Measurements from ENCODE around the gene USP8.

- no peak for TF ChIP-seq EZH2 (IDR thresholded peaks at IDR 0.05; ENCODE audit: borderline replicate concordance, insufficient read depth, low read depth, low read length, poor library complexity, severe bottlenecking)
- TF ChIP-seq, protein P1, sequence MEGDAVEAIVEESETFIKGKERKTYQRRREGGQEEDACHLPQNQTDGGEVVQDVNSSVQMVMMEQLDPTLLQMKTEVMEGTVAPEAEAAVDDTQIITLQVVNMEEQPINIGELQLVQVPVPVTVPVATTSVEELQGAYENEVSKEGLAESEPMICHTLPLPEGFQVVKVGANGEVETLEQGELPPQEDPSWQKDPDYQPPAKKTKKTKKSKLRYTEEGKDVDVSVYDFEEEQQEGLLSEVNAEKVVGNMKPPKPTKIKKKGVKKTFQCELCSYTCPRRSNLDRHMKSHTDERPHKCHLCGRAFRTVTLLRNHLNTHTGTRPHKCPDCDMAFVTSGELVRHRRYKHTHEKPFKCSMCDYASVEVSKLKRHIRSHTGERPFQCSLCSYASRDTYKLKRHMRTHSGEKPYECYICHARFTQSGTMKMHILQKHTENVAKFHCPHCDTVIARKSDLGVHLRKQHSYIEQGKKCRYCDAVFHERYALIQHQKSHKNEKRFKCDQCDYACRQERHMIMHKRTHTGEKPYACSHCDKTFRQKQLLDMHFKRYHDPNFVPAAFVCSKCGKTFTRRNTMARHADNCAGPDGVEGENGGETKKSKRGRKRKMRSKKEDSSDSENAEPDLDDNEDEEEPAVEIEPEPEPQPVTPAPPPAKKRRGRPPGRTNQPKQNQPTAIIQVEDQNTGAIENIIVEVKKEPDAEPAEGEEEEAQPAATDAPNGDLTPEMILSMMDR (IDR thresholded peaks at IDR 0.05) = no peak
These were observed 9.6 kb upstream of the USP8 start for GRCh38 chr15:50414624-50415023.

All from B cell (primary cell).